ENCODE data around the gene MTHFSD. TPM values are rescaled to one million over a fixed set of nuclear protein-coding genes. Genes with fewer than 3 reads are reported as not detected.
A peak's percentile ranks its signal among the peaks of the same experiment; 100 is the strongest.

Gene MTHFSD
- total and polyA plus RNA-seq, 10 of the 15 experiments (the other 5 are each of a cell fraction or from before 2014, with no cell fraction given), result 2.2 to 24.5 (median 18.1) TPM

DNA sequence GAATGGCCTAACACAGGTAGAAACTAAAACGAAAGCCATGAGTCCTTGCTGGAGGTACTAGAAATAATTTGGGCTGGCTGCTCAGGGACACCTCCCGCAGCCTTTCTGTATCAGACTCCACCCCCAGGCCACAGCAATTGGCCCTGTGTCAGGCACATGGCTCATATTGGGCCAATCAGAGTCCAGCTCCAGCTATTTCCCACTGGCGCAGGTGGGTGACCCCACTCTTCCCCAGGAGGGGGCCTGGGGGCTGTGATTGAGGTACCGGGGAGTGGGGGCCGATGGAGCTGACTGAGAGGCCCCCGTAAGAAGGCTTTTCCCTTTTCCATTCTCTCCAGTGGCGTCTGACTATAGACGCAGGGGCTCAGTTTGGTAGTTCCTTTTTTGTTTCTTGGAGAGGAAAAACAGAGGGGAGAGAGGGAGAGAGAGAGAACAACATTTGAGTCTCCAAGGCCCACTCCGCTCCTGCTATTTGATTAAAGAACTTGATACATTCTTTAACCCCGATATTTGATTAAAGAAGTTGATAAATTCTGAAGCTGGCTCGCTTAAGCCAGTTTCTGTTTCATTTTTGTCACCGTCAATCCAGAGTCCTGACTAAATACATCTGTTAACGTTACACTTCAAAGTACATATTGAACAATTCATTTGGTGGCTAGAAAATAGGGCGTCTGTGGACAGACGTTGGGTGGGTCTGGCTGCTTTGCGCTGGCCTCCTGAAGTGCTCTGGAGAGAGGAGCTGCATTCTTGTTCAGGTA lies 49.6 kb upstream of the MTHFSD start:
- H2AFZ ChIP-seq (ENCODE audit: control insufficient read depth, low read depth, low read length), result peak overlapping the region; percentile 52; the same call in 1 of the 2 replicates
- H3K4me2 ChIP-seq (ENCODE audit: control insufficient read depth, insufficient read depth), result peak overlapping the region; percentile 21; the same call in 1 of the 2 replicates
- no peak overlapping the region for H3K9ac ChIP-seq (ENCODE audit: control insufficient read depth, insufficient read depth, low read length)
- RAD21 ChIA-PET (ENCODE audit: unreplicated experiment), result interaction anchor here (1.0 kb wide), 1 partner anchor 11 kb away, joined by 3 read pairs; no protein-coding TSS in a partner anchor
- H4K20me1 ChIP-seq (ENCODE audit: control insufficient read depth, insufficient read depth), result no peaks in the 10 kb centered on the region
- no peaks in the 10 kb centered on the region; the same call in 2 of the 3 replicates for H3K9me3 ChIP-seq (replicated peaks; ENCODE audit: control insufficient read depth, insufficient read depth, low read length)
- H3K27ac ChIP-seq (ENCODE audit: control insufficient read depth, insufficient read depth), result no peak overlapping the region
- DNase-seq (ENCODE audit: low read depth, low spot score) (no peak), ATAC-seq (peak; percentile 74), FAIRE-seq (no peak)
- no TSS peak for BruUV-seq (replicated peaks)
- SMC1A ChIA-PET (ENCODE audit: uncharacterized antibody, unreplicated experiment), result interaction anchor here (1.2 kb wide), 1 partner anchor 60 kb away, joined by 3 read pairs; no protein-coding TSS in a partner anchor
- peak overlapping the region; percentile 48; the same call in 1 of the 2 replicates for H3K4me3 ChIP-seq
- 11% methylated on average over 16 of the region's 16 CpGs for WGBS (ENCODE audit: insufficient coverage, insufficient replicate concordance, low lambda C conversion rate, missing lambda C conversion rate)
- H3K79me2 ChIP-seq (ENCODE audit: control insufficient read depth, insufficient read depth, low read length), result no peaks in the 10 kb centered on the region
- POLR2A ChIA-PET, result interaction anchor here (0.6 to 0.7 kb wide), 2 partner anchors 293 to 498 kb away, joined by 3 to 8 read pairs; no protein-coding TSS in a partner anchor
- H3K27me3 ChIP-seq (replicated peaks in 1 of 2; ENCODE audit: control insufficient read depth in 2 of 2, insufficient read depth in 2 of 2, low read length in 1 of 2), result no peaks in the 10 kb centered on the region
- in situ Hi-C loops (cut with MboI), result no loop called here
- TF ChIP-seq ZNF207 (IDR thresholded peaks at IDR 0.05; ENCODE audit: borderline replicate concordance) (no peak), CHD2 (IDR thresholded peaks at IDR 0.05; ENCODE audit: borderline replicate concordance, low read depth, low read length) (no peak), POLR2A (IDR thresholded peaks at IDR 0.05; ENCODE audit: low read depth, low read length) (no peak), RAD21 (IDR thresholded peaks at IDR 0.05; ENCODE audit: insufficient read depth, low read depth, low read length) (no peak), PML (IDR thresholded peaks at IDR 0.05; ENCODE audit: low read length) (no peak), WRNIP1 (IDR thresholded peaks at IDR 0.05; ENCODE audit: borderline replicate concordance, low read depth, low read length) (no peak), RAD51 (IDR thresholded peaks at IDR 0.05) (peak; percentile 34; the same call in 1 of the 2 replicates), BRCA1 (IDR thresholded peaks at IDR 0.05; ENCODE audit: low read depth, low read length) (no peak), NFYB (IDR thresholded peaks at IDR 0.05; ENCODE audit: insufficient read depth, low read depth, low read length) (peak; percentile 55; the same call in 1 of the 2 replicates), BCL11A (IDR thresholded peaks at IDR 0.05; ENCODE audit: low read depth, low read length) (no peak), CHD4 (IDR thresholded peaks at IDR 0.05) (no peak)
- TF ChIP-seq, protein P1, sequence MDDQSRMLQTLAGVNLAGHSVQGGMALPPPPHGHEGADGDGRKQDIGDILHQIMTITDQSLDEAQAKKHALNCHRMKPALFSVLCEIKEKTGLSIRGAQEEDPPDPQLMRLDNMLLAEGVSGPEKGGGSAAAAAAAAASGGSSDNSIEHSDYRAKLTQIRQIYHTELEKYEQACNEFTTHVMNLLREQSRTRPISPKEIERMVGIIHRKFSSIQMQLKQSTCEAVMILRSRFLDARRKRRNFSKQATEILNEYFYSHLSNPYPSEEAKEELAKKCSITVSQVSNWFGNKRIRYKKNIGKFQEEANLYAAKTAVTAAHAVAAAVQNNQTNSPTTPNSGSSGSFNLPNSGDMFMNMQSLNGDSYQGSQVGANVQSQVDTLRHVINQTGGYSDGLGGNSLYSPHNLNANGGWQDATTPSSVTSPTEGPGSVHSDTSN (IDR thresholded peaks at IDR 0.05; ENCODE audit: insufficient replicate concordance, low read depth, low read length), result no peak
- TF ChIP-seq, protein P2, sequence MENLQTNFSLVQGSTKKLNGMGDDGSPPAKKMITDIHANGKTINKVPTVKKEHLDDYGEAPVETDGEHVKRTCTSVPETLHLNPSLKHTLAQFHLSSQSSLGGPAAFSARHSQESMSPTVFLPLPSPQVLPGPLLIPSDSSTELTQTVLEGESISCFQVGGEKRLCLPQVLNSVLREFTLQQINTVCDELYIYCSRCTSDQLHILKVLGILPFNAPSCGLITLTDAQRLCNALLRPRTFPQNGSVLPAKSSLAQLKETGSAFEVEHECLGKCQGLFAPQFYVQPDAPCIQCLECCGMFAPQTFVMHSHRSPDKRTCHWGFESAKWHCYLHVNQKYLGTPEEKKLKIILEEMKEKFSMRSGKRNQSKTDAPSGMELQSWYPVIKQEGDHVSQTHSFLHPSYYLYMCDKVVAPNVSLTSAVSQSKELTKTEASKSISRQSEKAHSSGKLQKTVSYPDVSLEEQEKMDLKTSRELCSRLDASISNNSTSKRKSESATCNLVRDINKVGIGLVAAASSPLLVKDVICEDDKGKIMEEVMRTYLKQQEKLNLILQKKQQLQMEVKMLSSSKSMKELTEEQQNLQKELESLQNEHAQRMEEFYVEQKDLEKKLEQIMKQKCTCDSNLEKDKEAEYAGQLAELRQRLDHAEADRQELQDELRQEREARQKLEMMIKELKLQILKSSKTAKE (IDR thresholded peaks at IDR 0.05; ENCODE audit: low read depth, poor library complexity, severe bottlenecking), result no peak
- TF ChIP-seq, protein P3, sequence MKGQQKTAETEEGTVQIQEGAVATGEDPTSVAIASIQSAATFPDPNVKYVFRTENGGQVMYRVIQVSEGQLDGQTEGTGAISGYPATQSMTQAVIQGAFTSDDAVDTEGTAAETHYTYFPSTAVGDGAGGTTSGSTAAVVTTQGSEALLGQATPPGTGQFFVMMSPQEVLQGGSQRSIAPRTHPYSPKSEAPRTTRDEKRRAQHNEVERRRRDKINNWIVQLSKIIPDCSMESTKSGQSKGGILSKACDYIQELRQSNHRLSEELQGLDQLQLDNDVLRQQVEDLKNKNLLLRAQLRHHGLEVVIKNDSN (IDR thresholded peaks at IDR 0.05; ENCODE audit: borderline replicate concordance, extremely low read length, insufficient read depth, low read depth, low read length), result peak; percentile 76
- TF ChIP-seq, protein P4, sequence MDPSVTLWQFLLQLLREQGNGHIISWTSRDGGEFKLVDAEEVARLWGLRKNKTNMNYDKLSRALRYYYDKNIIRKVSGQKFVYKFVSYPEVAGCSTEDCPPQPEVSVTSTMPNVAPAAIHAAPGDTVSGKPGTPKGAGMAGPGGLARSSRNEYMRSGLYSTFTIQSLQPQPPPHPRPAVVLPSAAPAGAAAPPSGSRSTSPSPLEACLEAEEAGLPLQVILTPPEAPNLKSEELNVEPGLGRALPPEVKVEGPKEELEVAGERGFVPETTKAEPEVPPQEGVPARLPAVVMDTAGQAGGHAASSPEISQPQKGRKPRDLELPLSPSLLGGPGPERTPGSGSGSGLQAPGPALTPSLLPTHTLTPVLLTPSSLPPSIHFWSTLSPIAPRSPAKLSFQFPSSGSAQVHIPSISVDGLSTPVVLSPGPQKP (IDR thresholded peaks at IDR 0.05; ENCODE audit: low read depth, low read length), result no peak
- CTCF ChIA-PET, result interaction anchor here (0.6 to 1.0 kb wide), 3 partner anchors 40 to 458 kb away, joined by 3 to 4 read pairs (median 3); no protein-coding TSS in a partner anchor
- H3K36me3 ChIP-seq (ENCODE audit: control insufficient read depth in 2 of 2, insufficient read depth in 2 of 2, low read length in 1 of 2), result no peaks in the 10 kb centered on the region
- intact Hi-C loops (cut with micrococcal nuclease; ENCODE audit: unreplicated experiment), result no loop called here
- H3K4me1 ChIP-seq (ENCODE audit: control insufficient read depth, insufficient read depth, low read length), result no peaks in the 10 kb centered on the region

All from GM12878 (cell line).